ENCODE results near the gene TMEM129.
A peak's percentile ranks its signal among the peaks of the same experiment; 100 is the strongest.
"Not testable (repeated sequence)": the region's sequence is repeated elsewhere in the genome, so short reads cannot be mapped to it uniquely, and the experiment has no call there.

Gene TMEM129

GRCh38 chr4:1691737-1692373 is 29.3 kb downstream of the TMEM129 start:
- DNase-seq, result no peak

- no peak for DNase-seq
These were observed 30.4 kb downstream of the TMEM129 start for GRCh38 chr4:1690698-1691097.

GRCh38 chr4:1686440-1687036 is 34.6 kb downstream of the TMEM129 start:
- DNase-seq, result no peak

DNA sequence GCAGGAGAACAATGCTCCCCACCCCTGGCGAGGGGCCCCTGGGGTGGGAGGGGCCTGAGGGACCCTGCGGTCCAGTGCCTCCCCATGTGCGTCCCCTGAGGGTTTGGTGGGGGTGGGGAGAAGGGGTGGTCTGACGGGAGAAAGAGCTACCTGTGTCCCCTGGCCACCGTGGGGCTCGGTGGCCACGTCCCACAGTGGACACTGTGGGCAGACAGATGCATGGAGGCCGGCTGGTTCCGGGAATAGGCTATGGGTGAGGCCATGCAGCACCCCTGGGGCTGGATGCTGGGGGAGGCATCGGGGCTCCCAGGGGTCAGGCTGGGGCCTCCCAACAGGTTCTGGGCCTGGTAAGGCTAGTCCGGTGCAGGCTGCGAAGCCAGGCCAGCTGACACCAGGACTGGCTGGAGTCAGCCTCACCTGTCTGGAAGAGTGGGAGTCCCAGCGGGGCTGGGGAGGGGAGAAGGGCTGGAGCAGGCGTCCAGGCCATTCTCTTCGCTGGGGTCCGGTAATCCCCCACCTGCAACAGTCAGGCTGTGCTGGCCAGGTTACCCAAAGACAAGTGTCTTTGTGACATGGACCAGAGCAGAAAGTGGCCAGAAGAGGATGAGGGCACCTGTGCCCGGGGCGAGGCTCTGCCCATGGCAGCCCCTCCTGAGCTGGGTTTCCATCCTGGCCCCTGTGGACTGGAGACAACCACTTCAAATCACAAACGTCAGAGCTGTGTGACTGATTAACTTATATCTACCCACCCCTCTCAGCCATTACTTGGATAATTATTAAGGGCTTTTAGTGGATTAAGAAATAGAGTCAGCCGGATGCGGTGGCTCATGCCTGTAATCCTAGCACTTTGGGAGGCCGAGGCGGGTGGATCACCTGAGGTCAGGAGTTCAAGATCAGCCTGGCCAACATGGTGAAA is 35.6 kb downstream of the TMEM129 start:
- no peak for DNase-seq

DNA sequence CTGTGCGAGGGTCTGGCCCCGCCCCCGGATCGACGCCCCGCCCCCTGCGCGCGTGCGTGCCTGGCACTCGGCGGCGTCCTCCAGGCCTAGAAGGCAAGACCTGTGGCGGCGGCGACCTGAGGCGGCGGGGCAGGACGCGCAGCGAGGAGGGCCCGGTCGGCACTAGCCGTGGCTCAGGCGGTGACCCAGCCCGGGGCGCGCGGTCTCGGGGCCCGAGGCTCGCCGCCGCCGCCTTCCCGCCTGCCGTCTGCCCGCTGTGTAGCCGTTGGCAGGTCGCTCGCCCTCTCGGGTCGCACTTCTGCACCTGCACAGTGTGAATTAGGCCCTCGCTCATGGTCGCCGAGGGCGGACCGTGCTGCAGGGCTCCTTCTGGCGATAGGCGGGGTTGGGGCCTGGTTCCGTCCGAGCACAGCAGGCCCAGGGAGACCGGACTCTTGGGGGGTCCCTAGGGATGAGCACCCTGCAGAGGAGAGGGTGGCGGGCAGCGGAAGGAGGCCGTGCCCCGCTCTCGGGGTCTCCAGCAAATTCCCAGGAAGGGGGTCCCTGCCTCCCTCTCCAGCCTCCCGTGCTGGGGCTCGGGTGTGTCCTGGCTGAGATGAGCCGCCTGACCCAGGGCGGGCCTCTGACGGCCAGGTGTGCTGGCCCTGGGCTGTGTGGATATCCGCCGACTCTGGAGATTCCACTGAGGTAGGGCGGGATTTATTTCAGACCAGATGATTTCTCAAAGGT is 36.5 kb downstream of the TMEM129 start:
- no peak for DNase-seq

- peak; percentile 94 for DNase-seq
These were observed 37.2 kb downstream of the TMEM129 start, which contains the start of gene FAM53A for GRCh38 chr4:1683736-1684505. Gene FAM53A (minus strand): TSS chr4:1684313. CDS start chr4:1668741, 15,572 bp downstream.

DNA sequence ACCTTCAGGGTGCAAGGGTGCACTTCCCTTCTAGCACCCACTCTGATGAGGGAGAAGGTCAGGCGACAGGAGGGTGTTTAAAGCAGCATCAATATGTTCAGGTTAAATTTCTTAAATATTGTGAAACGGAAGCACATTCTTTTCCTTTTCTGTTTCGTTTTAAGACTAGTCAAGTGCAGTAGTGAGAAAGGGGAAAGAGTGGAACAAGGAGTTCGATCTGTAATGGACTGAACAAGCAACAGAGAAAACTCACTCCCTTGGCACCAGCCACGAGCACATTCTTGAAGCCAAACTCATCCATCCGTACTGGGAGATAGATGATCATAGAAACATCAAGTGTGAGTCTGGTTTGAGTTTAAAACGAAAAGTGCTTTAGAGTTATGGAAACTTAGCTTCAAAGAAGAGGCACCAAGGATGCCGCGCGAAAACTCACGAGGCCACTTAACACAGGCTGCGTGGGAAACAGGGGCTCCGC is 37.8 kb downstream of the TMEM129 start:
- DNase-seq, result peak; percentile 39

- DNase-seq, result no peak
These were observed 38.3 kb downstream of the TMEM129 start for GRCh38 chr4:1682860-1683259.

DNA sequence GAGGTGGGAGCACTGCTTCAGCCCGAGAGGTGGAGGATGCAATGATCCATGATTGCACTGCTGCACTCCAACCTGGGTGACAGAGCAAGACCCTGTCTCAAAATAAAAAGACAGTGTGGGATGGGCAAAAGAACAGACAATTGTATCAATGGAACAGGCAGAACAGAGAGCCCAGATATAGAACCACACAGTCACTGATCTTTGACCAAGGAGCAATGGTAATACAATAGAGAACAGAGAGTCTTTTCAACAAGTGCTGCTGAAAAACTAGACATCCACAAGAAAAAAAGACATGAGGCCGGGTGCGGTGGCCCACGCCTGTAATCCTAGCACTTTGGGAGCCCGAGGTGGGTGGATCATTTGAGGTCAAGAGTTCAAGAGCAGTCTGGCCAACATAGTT is 42.9 kb downstream of the TMEM129 start:
- no peak for DNase-seq

GRCh38 chr4:1676605-1677525 is 44.3 kb downstream of the TMEM129 start:
- DNase-seq, result no peak

GRCh38 chr4:1675802-1676137 is 45.4 kb downstream of the TMEM129 start:
- no peak for DNase-seq

GRCh38 chr4:1675136-1675801 is 45.9 kb downstream of the TMEM129 start:
- DNase-seq, result no peak

GRCh38 chr4:1674682-1675081 is 46.4 kb downstream of the TMEM129 start:
- no peak for DNase-seq

DNA sequence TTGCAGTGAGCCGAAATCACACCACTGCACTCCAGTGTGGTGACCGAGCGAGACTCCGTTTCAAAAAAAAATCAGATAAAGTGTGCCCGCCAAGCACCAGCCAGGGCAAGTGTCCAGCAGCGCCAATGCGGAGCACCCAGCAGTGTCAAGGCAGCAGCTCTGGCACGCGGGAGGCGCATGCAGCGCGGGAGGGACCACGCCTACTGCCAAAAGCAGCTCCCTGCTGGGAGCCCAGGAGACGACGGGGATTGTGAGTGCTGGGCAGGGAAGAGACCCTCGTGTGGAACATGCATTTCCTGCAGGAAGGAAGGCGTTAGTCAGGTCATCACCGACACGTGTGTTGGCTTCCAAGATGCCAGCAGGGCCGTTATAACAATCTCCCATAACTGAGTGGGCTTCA is 47.5 kb downstream of the TMEM129 start:
- DNase-seq, result no peak

DNA sequence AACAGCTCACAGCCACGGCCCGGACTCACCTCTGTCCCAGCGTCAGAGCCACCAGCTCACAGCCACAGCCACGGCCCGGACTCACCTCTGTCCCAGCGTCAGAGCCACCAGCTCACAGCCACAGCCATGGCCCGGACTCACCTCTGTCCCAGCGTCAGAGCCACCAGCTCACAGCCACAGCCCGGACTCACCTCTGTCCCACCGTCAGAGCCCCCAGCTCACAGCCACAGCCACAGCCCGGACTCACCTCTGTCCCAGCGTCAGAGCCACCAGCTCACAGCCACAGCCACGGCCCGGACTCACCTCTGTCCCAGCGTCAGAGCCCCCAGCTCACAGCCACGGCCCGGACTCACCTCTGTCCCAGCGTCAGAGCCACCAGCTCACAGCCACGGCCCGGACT is 50.1 kb downstream of the TMEM129 start:
- DNase-seq, result not testable (repeated sequence)

- DNase-seq, result no peak
These were observed 50.8 kb downstream of the TMEM129 start for GRCh38 chr4:1670279-1670678.

GRCh38 chr4:1669850-1670249 is 51.3 kb downstream of the TMEM129 start:
- DNase-seq, result no peak

- no peak for DNase-seq
These were observed 51.9 kb downstream of the TMEM129 start for GRCh38 chr4:1669270-1669669.

DNA sequence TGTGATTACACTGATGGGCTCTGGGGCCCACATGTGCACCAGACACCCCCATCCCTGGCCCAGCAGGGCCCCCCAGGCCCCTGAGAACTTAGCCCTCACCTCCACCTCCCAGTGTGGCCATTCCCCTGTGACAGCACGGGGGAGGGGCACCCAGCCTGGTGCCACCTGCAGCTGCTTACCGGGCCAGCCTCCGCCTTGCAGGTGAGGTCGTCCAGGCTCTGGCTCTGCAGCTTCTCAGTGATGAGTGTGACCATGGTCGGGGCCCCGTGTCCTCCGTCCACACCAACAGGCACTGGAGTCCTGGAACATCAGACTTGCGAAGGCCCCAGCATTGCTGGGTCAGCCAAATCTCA is 52.7 kb downstream of the TMEM129 start:
- no peak for DNase-seq

GRCh38 chr4:1667273-1667672 is 53.9 kb downstream of the TMEM129 start:
- DNase-seq, result no peak

DNA sequence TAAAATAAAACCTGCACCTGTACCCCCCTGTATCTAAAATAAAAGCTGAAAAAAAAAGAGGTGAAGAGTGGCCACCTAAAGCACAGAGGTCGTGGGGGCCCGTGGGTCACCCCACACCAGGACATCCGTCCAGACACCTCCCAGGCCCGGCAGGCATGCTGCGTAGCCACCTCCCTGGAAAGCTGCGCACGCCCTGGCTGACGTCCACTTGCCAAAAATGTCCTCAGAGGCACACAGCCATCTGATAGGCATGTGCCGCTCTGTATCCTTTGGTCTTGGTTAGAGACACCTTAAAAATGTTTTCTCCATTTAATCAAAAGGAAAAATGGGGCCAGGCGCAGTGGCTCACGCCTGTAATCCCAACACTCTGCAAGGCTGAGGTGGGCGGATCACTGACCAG is 54.7 kb downstream of the TMEM129 start:
- DNase-seq, result no peak

Measured in femur (tissue), 1 donor.